NB4 (cell line): Measurements from ENCODE around the gene ZNF771.
A peak's percentile ranks its signal among the peaks of the same experiment; 100 is the strongest.

Experiments
- DNase-seq: peaks from one replicate; pipeline ENCODE4 v3.0.0; 2010; ENCODE audit warnings: low read depth
- H3K4me3 ChIP-seq: one replicate; pipeline ENCODE4 v1.5.1; 2011; ENCODE audit warnings: mild to moderate bottlenecking, low read depth, low read length, moderate library complexity
- CTCF ChIP-seq: IDR thresholded peaks from one replicate; pipeline ENCODE4 v1.5.1; 2012; ENCODE audit warnings: low read depth, low read length
- MAX ChIP-seq: IDR thresholded peaks from 2 replicates; pipeline ENCODE4 v1.6.1; 2011; ENCODE audit warnings: low read depth, low read length
- MYC ChIP-seq: IDR thresholded peaks from 2 replicates; pipeline ENCODE4 v1.6.1; 2011; ENCODE audit warnings: low read depth, low read length
- POLR2A ChIP-seq: IDR thresholded peaks from 2 replicates; pipeline ENCODE4 v1.6.1; 2011; ENCODE audit warnings: mild to moderate bottlenecking; ENCODE audit not compliant: insufficient read length; ENCODE audit errors: extremely low read depth

ZNF771 gene

GRCh38 chr16:30368792-30369090 is 38.7 kb upstream of the ZNF771 start:
- DNase-seq: no peak
- TF ChIP-seq MYC (no peak), MAX (no peak), POLR2A (no peak), CTCF (no peak)
- H3K4me3 ChIP-seq: peak overlapping the region; percentile 84

GRCh38 chr16:30369091-30369937 is 38.1 kb upstream of the ZNF771 start:
- TF ChIP-seq MAX (no peak), MYC (no peak), CTCF (no peak), POLR2A (no peak)
- peak overlapping the region; percentile 84 for H3K4me3 ChIP-seq
- peak; percentile 38 for DNase-seq

- TF ChIP-seq MAX (no peak), POLR2A (peak; percentile 24), CTCF (no peak)
- DNase-seq: no peak
- H3K4me3 ChIP-seq: peak overlapping the region; percentile 84
Observed at GRCh38 chr16:30369938-30370455, 37.4 kb upstream of the ZNF771 start.

- peak; percentile 5; the same call in 1 of the 2 replicates for TF ChIP-seq MAX
- TF ChIP-seq POLR2A: no peak
- peak; percentile 3 for TF ChIP-seq CTCF
- TF ChIP-seq MYC: no peak
- peak within 1 kb of the TSS; percentile 84 for H3K4me3 ChIP-seq
- DNase-seq: peak; percentile 100
Observed at GRCh38 chr16:30370456-30371247, 36.8 kb upstream of the ZNF771 start, which contains the start of gene TBC1D10B. TSS of gene TBC1D10B (minus strand) at chr16:30370494. CDS start at chr16:30370183, 311 bp downstream.

GRCh38 chr16:30371248-30371816 is 36.1 kb upstream of the ZNF771 start:
- peak overlapping the region; percentile 49 for H3K4me3 ChIP-seq
- no peak for DNase-seq
- TF ChIP-seq POLR2A (peak; percentile 34), CTCF (no peak)
